ENCODE data around the gene BLCAP.
A peak's percentile ranks its signal among the peaks of the same experiment; 100 is the strongest.

The BLCAP gene

GRCh38 chr20:37534401-37535157 is 6.9 kb upstream of the BLCAP start:
- Histone ChIP-seq H3K23ac (ENCODE audit: low read length) (no peak overlapping the region), H4K8ac (ENCODE audit: low read depth, low read length) (peak overlapping the region; percentile 10), H2BK5ac (ENCODE audit: low read depth, low read length, poor library complexity) (no peak overlapping the region), H2BK120ac (ENCODE audit: insufficient read depth, low read length, poor library complexity) (peak overlapping the region; percentile 8), H3K4me2 (ENCODE audit: low read length) (no peak overlapping the region), H3K79me2 (ENCODE audit: control insufficient read depth, insufficient read depth, low read length, poor library complexity) (no peaks in the 10 kb centered on the region), H3K27ac (ENCODE audit: low read depth, low read length) (no peak overlapping the region), H3K4me3 (ENCODE audit: low read depth, low read length) (no peak overlapping the region), H2AK5ac (ENCODE audit: low read length) (no peak overlapping the region), H3K79me1 (ENCODE audit: low read length) (no peaks in the 10 kb centered on the region), H4K91ac (ENCODE audit: low read depth, low read length) (peak overlapping the region; percentile 20), H2BK12ac (ENCODE audit: low read length) (peak overlapping the region; percentile 80), H3K9me3 (ENCODE audit: insufficient read depth, low read depth, low read length) (no peaks in the 10 kb centered on the region), H3K14ac (ENCODE audit: low read length) (no peak overlapping the region), H3K4ac (ENCODE audit: low read depth, low read length) (peak overlapping the region; percentile 4), H3K36me3 (ENCODE audit: control insufficient read depth in 1 of 2, insufficient read depth in 2 of 2, low read length in 2 of 2) (no peaks in the 10 kb centered on the region), H4K12ac (ENCODE audit: low read depth, low read length) (no peak overlapping the region), H3K27me3 (ENCODE audit: insufficient read depth, low read length) (no peaks in the 10 kb centered on the region), H3K9ac (ENCODE audit: low read length) (no peak overlapping the region), H3K18ac (ENCODE audit: low read length) (no peak overlapping the region), H2AFZ (ENCODE audit: insufficient read depth, low read length, poor library complexity) (no peak overlapping the region), H3K4me1 (ENCODE audit: control insufficient read depth in 1 of 2, insufficient read depth in 2 of 2, low read length in 2 of 2) (peaks cover 5 to 8% of the 10 kb centered on the region in 2 experiments)
- peak; percentile 75 to 94 for DNase-seq
- no CpG with 5 or more reads among the region's 6 CpGs for WGBS (ENCODE audit: extremely low coverage, insufficient coverage, insufficient read length)

- no peak overlapping the region for H2BK12ac ChIP-seq (ENCODE audit: low read length)
- H3K27me3 ChIP-seq (ENCODE audit: insufficient read depth, low read length) = no peaks in the 10 kb centered on the region
- no peak overlapping the region for H4K91ac ChIP-seq (ENCODE audit: low read depth, low read length)
- H3K23ac ChIP-seq (ENCODE audit: low read length) = no peak overlapping the region
- H3K79me2 ChIP-seq (ENCODE audit: control insufficient read depth, insufficient read depth, low read length, poor library complexity) = peaks cover 2% of the 10 kb centered on the region
- H3K4me2 ChIP-seq (ENCODE audit: low read length) = no peak overlapping the region
- no peak overlapping the region for H2BK120ac ChIP-seq (ENCODE audit: insufficient read depth, low read length, poor library complexity)
- H2BK5ac ChIP-seq (ENCODE audit: low read depth, low read length, poor library complexity) = no peak overlapping the region
- WGBS (ENCODE audit: extremely low coverage, insufficient coverage, insufficient read length) = no CpG with 5 or more reads among the region's 2 CpGs
- no peak for DNase-seq
- H2AFZ ChIP-seq (ENCODE audit: insufficient read depth, low read length, poor library complexity) = no peak overlapping the region
- H4K8ac ChIP-seq (ENCODE audit: low read depth, low read length) = no peak overlapping the region
- H4K12ac ChIP-seq (ENCODE audit: low read depth, low read length) = no peak overlapping the region
- no peaks in the 10 kb centered on the region for H3K36me3 ChIP-seq (ENCODE audit: control insufficient read depth in 1 of 2, insufficient read depth in 2 of 2, low read length in 2 of 2)
- no peaks in the 10 kb centered on the region for H3K9me3 ChIP-seq (ENCODE audit: insufficient read depth, low read depth, low read length)
- no peak overlapping the region for H3K9ac ChIP-seq (ENCODE audit: low read length)
- H3K14ac ChIP-seq (ENCODE audit: low read length) = no peak overlapping the region
- no peak overlapping the region for H3K18ac ChIP-seq (ENCODE audit: low read length)
- peaks cover 5 to 9% of the 10 kb centered on the region in 2 experiments for H3K4me1 ChIP-seq (ENCODE audit: control insufficient read depth in 1 of 2, insufficient read depth in 2 of 2, low read length in 2 of 2)
- peaks cover 2% of the 10 kb centered on the region for H3K79me1 ChIP-seq (ENCODE audit: low read length)
- no peak overlapping the region for H3K4me3 ChIP-seq (ENCODE audit: low read depth, low read length)
- no peak overlapping the region for H3K27ac ChIP-seq (ENCODE audit: low read depth, low read length)
- H3K4ac ChIP-seq (ENCODE audit: low read depth, low read length) = no peak overlapping the region
- H2AK5ac ChIP-seq (ENCODE audit: low read length) = no peak overlapping the region
Measured at GRCh38 chr20:37533154-37533715, 5.6 kb upstream of the BLCAP start.

- no peak overlapping the region for H3K4me3 ChIP-seq (ENCODE audit: low read depth, low read length)
- H3K79me1 ChIP-seq (ENCODE audit: low read length) = peaks cover 13% of the 10 kb centered on the region
- H3K27ac ChIP-seq (ENCODE audit: low read depth, low read length) = no peak overlapping the region
- H4K91ac ChIP-seq (ENCODE audit: low read depth, low read length) = no peak overlapping the region
- H4K12ac ChIP-seq (ENCODE audit: low read depth, low read length) = no peak overlapping the region
- H2BK5ac ChIP-seq (ENCODE audit: low read depth, low read length, poor library complexity) = no peak overlapping the region
- H3K14ac ChIP-seq (ENCODE audit: low read length) = no peak overlapping the region
- no peak overlapping the region for H3K4ac ChIP-seq (ENCODE audit: low read depth, low read length)
- H3K9me3 ChIP-seq (ENCODE audit: insufficient read depth, low read depth, low read length) = no peaks in the 10 kb centered on the region
- no CpG with 5 or more reads among the region's 3 CpGs for WGBS (ENCODE audit: extremely low coverage, insufficient coverage, insufficient read length)
- no peak overlapping the region for H3K9ac ChIP-seq (ENCODE audit: low read length)
- H3K18ac ChIP-seq (ENCODE audit: low read length) = no peak overlapping the region
- no peak overlapping the region for H3K23ac ChIP-seq (ENCODE audit: low read length)
- H2AK5ac ChIP-seq (ENCODE audit: low read length) = no peak overlapping the region
- peaks cover 13% of the 10 kb centered on the region for H3K79me2 ChIP-seq (ENCODE audit: control insufficient read depth, insufficient read depth, low read length, poor library complexity)
- no peak for DNase-seq
- no peaks in the 10 kb centered on the region for H3K36me3 ChIP-seq (ENCODE audit: control insufficient read depth in 1 of 2, insufficient read depth in 2 of 2, low read length in 2 of 2)
- H2BK120ac ChIP-seq (ENCODE audit: insufficient read depth, low read length, poor library complexity) = no peak overlapping the region
- H2AFZ ChIP-seq (ENCODE audit: insufficient read depth, low read length, poor library complexity) = no peak overlapping the region
- H4K8ac ChIP-seq (ENCODE audit: low read depth, low read length) = no peak overlapping the region
- peaks cover 5 to 9% of the 10 kb centered on the region in 2 experiments for H3K4me1 ChIP-seq (ENCODE audit: control insufficient read depth in 1 of 2, insufficient read depth in 2 of 2, low read length in 2 of 2)
- no peaks in the 10 kb centered on the region for H3K27me3 ChIP-seq (ENCODE audit: insufficient read depth, low read length)
- peak overlapping the region; percentile 4 for H2BK12ac ChIP-seq (ENCODE audit: low read length)
- H3K4me2 ChIP-seq (ENCODE audit: low read length) = no peak overlapping the region
Measured at GRCh38 chr20:37531856-37532255, 4.2 kb upstream of the BLCAP start.

- H3K4me1 ChIP-seq (ENCODE audit: control insufficient read depth in 1 of 2, insufficient read depth in 2 of 2, low read length in 2 of 2) = peaks cover 4 to 12% of the 10 kb centered on the region in 2 experiments
- no peak overlapping the region for H2BK12ac ChIP-seq (ENCODE audit: low read length)
- no peak overlapping the region for H2AK5ac ChIP-seq (ENCODE audit: low read length)
- no peak overlapping the region for H3K4ac ChIP-seq (ENCODE audit: low read depth, low read length)
- no peak overlapping the region for H2AFZ ChIP-seq (ENCODE audit: insufficient read depth, low read length, poor library complexity)
- no peak overlapping the region for H3K27ac ChIP-seq (ENCODE audit: low read depth, low read length)
- no peak overlapping the region for H2BK5ac ChIP-seq (ENCODE audit: low read depth, low read length, poor library complexity)
- DNase-seq = peak in 1 of 2 donors; percentile 50
- no peak overlapping the region for H3K4me3 ChIP-seq (ENCODE audit: low read depth, low read length)
- no peaks in the 10 kb centered on the region for H3K27me3 ChIP-seq (ENCODE audit: insufficient read depth, low read length)
- no peak overlapping the region for H3K18ac ChIP-seq (ENCODE audit: low read length)
- H3K4me2 ChIP-seq (ENCODE audit: low read length) = no peak overlapping the region
- H4K91ac ChIP-seq (ENCODE audit: low read depth, low read length) = no peak overlapping the region
- H3K36me3 ChIP-seq (ENCODE audit: control insufficient read depth in 1 of 2, insufficient read depth in 2 of 2, low read length in 2 of 2) = no peaks in the 10 kb centered on the region
- H3K79me2 ChIP-seq (ENCODE audit: control insufficient read depth, insufficient read depth, low read length, poor library complexity) = peaks cover 16% of the 10 kb centered on the region
- no peak overlapping the region for H3K9ac ChIP-seq (ENCODE audit: low read length)
- H4K8ac ChIP-seq (ENCODE audit: low read depth, low read length) = no peak overlapping the region
- no peak overlapping the region for H3K14ac ChIP-seq (ENCODE audit: low read length)
- no peak overlapping the region for H3K23ac ChIP-seq (ENCODE audit: low read length)
- H3K9me3 ChIP-seq (ENCODE audit: insufficient read depth, low read depth, low read length) = no peaks in the 10 kb centered on the region
- H3K79me1 ChIP-seq (ENCODE audit: low read length) = peaks cover 16% of the 10 kb centered on the region
- WGBS (ENCODE audit: extremely low coverage, insufficient coverage, insufficient read length) = no CpG with 5 or more reads among the region's 2 CpGs
- H4K12ac ChIP-seq (ENCODE audit: low read depth, low read length) = no peak overlapping the region
- H2BK120ac ChIP-seq (ENCODE audit: insufficient read depth, low read length, poor library complexity) = no peak overlapping the region
Measured at GRCh38 chr20:37530696-37531095, 3.0 kb upstream of the BLCAP start.
